ENCODE measurements around the gene SLC5A11.

The SLC5A11 gene

GRCh38 chr16:24918641-24919040 is 72.9 kb downstream of the SLC5A11 start:
- no peaks in the 10 kb centered on the region for H3K4me1 Mint-ChIP-seq
- no peaks in the 10 kb centered on the region for H3K9me3 Mint-ChIP-seq
- no peak overlapping the region for H3K27ac Mint-ChIP-seq
- H3K36me3 Mint-ChIP-seq (ENCODE audit: low read depth): peaks cover 52% of the 10 kb centered on the region
- TF ChIP-seq CTCF (IDR thresholded peaks at IDR 0.05; ENCODE audit: unreplicated experiment in 3 of 3): no peak
- no peak overlapping the region for H3K4me3 Mint-ChIP-seq
- no peaks in the 10 kb centered on the region for H3K27me3 Mint-ChIP-seq (ENCODE audit: low read depth)

GRCh38 chr16:24919536-24919935 is 73.8 kb downstream of the SLC5A11 start:
- Mint-ChIP-seq H3K27ac (no peak overlapping the region), H3K4me3 (no peak overlapping the region), H3K36me3 (ENCODE audit: low read depth) (peaks cover 52% of the 10 kb centered on the region), H3K9me3 (no peaks in the 10 kb centered on the region), H3K4me1 (no peaks in the 10 kb centered on the region), H3K27me3 (ENCODE audit: low read depth) (no peaks in the 10 kb centered on the region)
- no peak for TF ChIP-seq CTCF (IDR thresholded peaks at IDR 0.05; ENCODE audit: unreplicated experiment in 3 of 3)

- Mint-ChIP-seq H3K27ac (no peak overlapping the region), H3K4me1 (no peaks in the 10 kb centered on the region), H3K27me3 (ENCODE audit: low read depth) (no peaks in the 10 kb centered on the region), H3K9me3 (no peaks in the 10 kb centered on the region), H3K36me3 (ENCODE audit: low read depth) (peaks cover 47% of the 10 kb centered on the region), H3K4me3 (no peak overlapping the region)
- TF ChIP-seq CTCF (IDR thresholded peaks at IDR 0.05; ENCODE audit: unreplicated experiment in 3 of 3): no peak
Observed at GRCh38 chr16:24920568-24920967, 74.8 kb downstream of the SLC5A11 start.

GRCh38 chr16:24921229-24921628 is 75.5 kb downstream of the SLC5A11 start:
- H3K4me1 Mint-ChIP-seq: no peaks in the 10 kb centered on the region
- no peaks in the 10 kb centered on the region for H3K27me3 Mint-ChIP-seq (ENCODE audit: low read depth)
- H3K27ac Mint-ChIP-seq: no peak overlapping the region
- H3K36me3 Mint-ChIP-seq (ENCODE audit: low read depth): peaks cover 43% of the 10 kb centered on the region
- no peak overlapping the region for H3K4me3 Mint-ChIP-seq
- no peaks in the 10 kb centered on the region for H3K9me3 Mint-ChIP-seq
- TF ChIP-seq CTCF (IDR thresholded peaks at IDR 0.05; ENCODE audit: unreplicated experiment in 3 of 3): no peak

GRCh38 chr16:24925163-24925562 is 79.4 kb downstream of the SLC5A11 start:
- Mint-ChIP-seq H3K27me3 (ENCODE audit: low read depth) (no peaks in the 10 kb centered on the region), H3K27ac (no peak overlapping the region), H3K4me1 (no peaks in the 10 kb centered on the region), H3K9me3 (no peaks in the 10 kb centered on the region), H3K4me3 (no peak overlapping the region), H3K36me3 (ENCODE audit: low read depth) (peaks cover 44% of the 10 kb centered on the region)
- TF ChIP-seq CTCF (IDR thresholded peaks at IDR 0.05; ENCODE audit: unreplicated experiment in 3 of 3): no peak

GRCh38 chr16:24929409-24929808 is 83.6 kb downstream of the SLC5A11 start:
- H3K27me3 Mint-ChIP-seq (ENCODE audit: low read depth): no peaks in the 10 kb centered on the region

More at GRCh38 chr16:24929409-24929808, 83.6 kb downstream of the SLC5A11 start:
- Mint-ChIP-seq H3K4me3 (no peak overlapping the region), H3K9me3 (no peaks in the 10 kb centered on the region), H3K27ac (no peak overlapping the region), H3K36me3 (ENCODE audit: low read depth) (peaks cover 49% of the 10 kb centered on the region), H3K4me1 (no peaks in the 10 kb centered on the region)
- no peak for TF ChIP-seq CTCF (IDR thresholded peaks at IDR 0.05; ENCODE audit: unreplicated experiment in 3 of 3)
